Dendritic cell treated with granulocyte-macrophage colony-stimulating factor and Interleukin-4, amounts not matched to agents 40 ng/mL and 50 ng/mL, for 4 days (primary cell): ENCODE measurements around the gene MACROD2.
"Not testable (repeated sequence)": the region's sequence is repeated elsewhere in the genome, so short reads cannot be mapped to it uniquely, and the experiment has no call there.

Experiments used
- H3K27ac Mint-ChIP-seq: one replicate; pipeline ENCODE4 v1.8.0; 2022; ENCODE audit warnings: mild to moderate bottlenecking, mixed read lengths
- H3K27me3 Mint-ChIP-seq: one replicate; pipeline ENCODE4 v1.8.0; 2022; ENCODE audit warnings: mild to moderate bottlenecking, mixed read lengths
- H3K36me3 Mint-ChIP-seq: one replicate; pipeline ENCODE4 v1.8.0; 2022; ENCODE audit warnings: low read depth, mixed read lengths
- H3K4me1 Mint-ChIP-seq: one replicate; pipeline ENCODE4 v1.8.0; 2022; ENCODE audit warnings: low read depth, mixed read lengths
- H3K4me3 Mint-ChIP-seq: one replicate; pipeline ENCODE4 v1.8.0; 2022; ENCODE audit warnings: mild to moderate bottlenecking, moderate library complexity, mixed read lengths
- H3K9me3 Mint-ChIP-seq: one replicate; pipeline ENCODE4 v1.8.0; 2022; ENCODE audit warnings: mixed read lengths
- intact Hi-C: fragments of 100-400 bp; cut with micrococcal nuclease; formaldehyde crosslinking; loops from one replicate; pipeline ENCODE4 v1.15.0; 2022

MACROD2 gene

GRCh38 chr20:15976047-15976736 is 1980.9 kb downstream of the MACROD2 start:
- Mint-ChIP-seq H3K27ac (no peak overlapping the region), H3K9me3 (peaks cover 38% of the 10 kb centered on the region), H3K36me3 (no peaks in the 10 kb centered on the region), H3K27me3 (no peaks in the 10 kb centered on the region), H3K4me3 (no peak overlapping the region), H3K4me1 (peaks cover 5% of the 10 kb centered on the region)
- intact Hi-C loops, result no loop called here

GRCh38 chr20:15977026-15977425 is 1981.7 kb downstream of the MACROD2 start:
- H3K27ac Mint-ChIP-seq, result no peak overlapping the region
- H3K9me3 Mint-ChIP-seq, result peaks cover 38% of the 10 kb centered on the region
- no peaks in the 10 kb centered on the region for H3K36me3 Mint-ChIP-seq
- intact Hi-C loops, result no loop called here
- no peak overlapping the region for H3K4me3 Mint-ChIP-seq
- H3K27me3 Mint-ChIP-seq, result no peaks in the 10 kb centered on the region
- peaks cover 5% of the 10 kb centered on the region for H3K4me1 Mint-ChIP-seq

GRCh38 chr20:15977758-15978157 is 1982.4 kb downstream of the MACROD2 start:
- Mint-ChIP-seq H3K4me1 (peaks cover 5% of the 10 kb centered on the region), H3K27me3 (no peaks in the 10 kb centered on the region), H3K36me3 (no peaks in the 10 kb centered on the region), H3K4me3 (no peak overlapping the region), H3K9me3 (peaks cover 31% of the 10 kb centered on the region), H3K27ac (no peak overlapping the region)
- intact Hi-C loops, result no loop called here

- H3K4me1 Mint-ChIP-seq, H3K36me3 Mint-ChIP-seq, H3K27ac Mint-ChIP-seq, intact Hi-C loops, H3K4me3 Mint-ChIP-seq, H3K27me3 Mint-ChIP-seq: not testable (repeated sequence)
- peaks cover 19% of the 10 kb centered on the region for H3K9me3 Mint-ChIP-seq
Measured at GRCh38 chr20:15985494-15986368, 1990.4 kb downstream of the MACROD2 start.

GRCh38 chr20:15986690-15987089 is 1991.4 kb downstream of the MACROD2 start:
- no peak overlapping the region for H3K4me3 Mint-ChIP-seq
- no peak overlapping the region for H3K27ac Mint-ChIP-seq
- peaks cover 12% of the 10 kb centered on the region for H3K9me3 Mint-ChIP-seq
- H3K27me3 Mint-ChIP-seq, result no peaks in the 10 kb centered on the region
- no peaks in the 10 kb centered on the region for H3K4me1 Mint-ChIP-seq
- intact Hi-C loops, result no loop called here
- H3K36me3 Mint-ChIP-seq, result no peaks in the 10 kb centered on the region

- intact Hi-C loops, result no loop called here
- H3K27ac Mint-ChIP-seq, result no peak overlapping the region
- H3K4me3 Mint-ChIP-seq, result no peak overlapping the region
- H3K27me3 Mint-ChIP-seq, result no peaks in the 10 kb centered on the region
- no peaks in the 10 kb centered on the region for H3K4me1 Mint-ChIP-seq
- no peaks in the 10 kb centered on the region for H3K36me3 Mint-ChIP-seq
- peaks cover 6% of the 10 kb centered on the region for H3K9me3 Mint-ChIP-seq
Measured at GRCh38 chr20:15991279-15991678, 1996.0 kb downstream of the MACROD2 start.

- no peak overlapping the region for H3K4me3 Mint-ChIP-seq
- peaks cover 19% of the 10 kb centered on the region for H3K9me3 Mint-ChIP-seq
- no peak overlapping the region for H3K27ac Mint-ChIP-seq
- no peaks in the 10 kb centered on the region for H3K27me3 Mint-ChIP-seq
- H3K36me3 Mint-ChIP-seq, result no peaks in the 10 kb centered on the region
- no peaks in the 10 kb centered on the region for H3K4me1 Mint-ChIP-seq
- intact Hi-C loops, result no loop called here
Measured at GRCh38 chr20:15992564-15992963, 1997.2 kb downstream of the MACROD2 start.

- intact Hi-C loops, result no loop called here
- Mint-ChIP-seq H3K4me1 (no peaks in the 10 kb centered on the region), H3K9me3 (peaks cover 50% of the 10 kb centered on the region), H3K27me3 (no peaks in the 10 kb centered on the region), H3K27ac (no peak overlapping the region), H3K36me3 (no peaks in the 10 kb centered on the region), H3K4me3 (no peak overlapping the region)
Measured at GRCh38 chr20:16000112-16000511, 2004.8 kb downstream of the MACROD2 start.

- H3K36me3 Mint-ChIP-seq, result no peaks in the 10 kb centered on the region
- intact Hi-C loops, result no loop called here
- no peak overlapping the region for H3K27ac Mint-ChIP-seq
- H3K27me3 Mint-ChIP-seq, result no peaks in the 10 kb centered on the region
- peaks cover 44% of the 10 kb centered on the region for H3K9me3 Mint-ChIP-seq
- H3K4me1 Mint-ChIP-seq, result no peaks in the 10 kb centered on the region
- H3K4me3 Mint-ChIP-seq, result no peak overlapping the region
Measured at GRCh38 chr20:16001286-16001685, 2006.0 kb downstream of the MACROD2 start.

- Mint-ChIP-seq H3K27ac (no peak overlapping the region), H3K9me3 (peaks cover 24% of the 10 kb centered on the region), H3K4me1 (peaks cover 5% of the 10 kb centered on the region), H3K27me3 (no peaks in the 10 kb centered on the region), H3K36me3 (no peaks in the 10 kb centered on the region), H3K4me3 (no peak overlapping the region)
- intact Hi-C loops, result no loop called here
Measured at GRCh38 chr20:16003310-16003709, 2008.0 kb downstream of the MACROD2 start.

GRCh38 chr20:16004108-16004854 is 2009.0 kb downstream of the MACROD2 start:
- intact Hi-C loops, result no loop called here
- Mint-ChIP-seq H3K4me1 (peaks cover 5% of the 10 kb centered on the region), H3K27me3 (no peaks in the 10 kb centered on the region), H3K36me3 (no peaks in the 10 kb centered on the region), H3K4me3 (no peak overlapping the region), H3K27ac (no peak overlapping the region), H3K9me3 (peaks cover 16% of the 10 kb centered on the region)

- intact Hi-C loops, result no loop called here
- Mint-ChIP-seq H3K9me3 (peaks cover 6% of the 10 kb centered on the region), H3K4me1 (peaks cover 5% of the 10 kb centered on the region), H3K4me3 (no peak overlapping the region), H3K36me3 (no peaks in the 10 kb centered on the region), H3K27ac (no peak overlapping the region), H3K27me3 (no peaks in the 10 kb centered on the region)
Measured at GRCh38 chr20:16005021-16005914, 2010.0 kb downstream of the MACROD2 start.

- H3K4me1 Mint-ChIP-seq, result peaks cover 5% of the 10 kb centered on the region
- H3K4me3 Mint-ChIP-seq, result no peak overlapping the region
- no peak overlapping the region for H3K27ac Mint-ChIP-seq
- H3K9me3 Mint-ChIP-seq, result no peaks in the 10 kb centered on the region
- intact Hi-C loops, result no loop called here
- H3K27me3 Mint-ChIP-seq, result no peaks in the 10 kb centered on the region
- no peaks in the 10 kb centered on the region for H3K36me3 Mint-ChIP-seq
Measured at GRCh38 chr20:16005915-16006493, 2010.7 kb downstream of the MACROD2 start.
